GM13976 (cell line): ENCODE measurements around the gene TTLL11.
"Not testable (repeated sequence)": the region's sequence is repeated elsewhere in the genome, so short reads cannot be mapped to it uniquely, and the experiment has no call there.

ENCODE experiments used
- DNase-seq: peaks from one replicate; pipeline ENCODE4 v3.0.0; 2012; ENCODE audit warnings: low spot score
- in situ Hi-C: fragments of 300-500 bp; cut with MboI; formaldehyde crosslinking; loops from one replicate; pipeline ENCODE4 v1.12.0; 2022; ENCODE audit warnings: low sequenced_read_pairs, mixed read lengths, inconsistent platforms; ENCODE audit not compliant: unreplicated experiment
- TF ChIP-seq, protein P1 (sequence below): IDR thresholded peaks from 2 replicates; pipeline ENCODE4 v1.5.1; 2012; ENCODE audit warnings: borderline replicate concordance, mild to moderate bottlenecking; ENCODE audit not compliant: insufficient read depth; ENCODE audit errors: extremely low read depth, missing control alignments, control extremely low read depth

TTLL11 gene

DNA sequence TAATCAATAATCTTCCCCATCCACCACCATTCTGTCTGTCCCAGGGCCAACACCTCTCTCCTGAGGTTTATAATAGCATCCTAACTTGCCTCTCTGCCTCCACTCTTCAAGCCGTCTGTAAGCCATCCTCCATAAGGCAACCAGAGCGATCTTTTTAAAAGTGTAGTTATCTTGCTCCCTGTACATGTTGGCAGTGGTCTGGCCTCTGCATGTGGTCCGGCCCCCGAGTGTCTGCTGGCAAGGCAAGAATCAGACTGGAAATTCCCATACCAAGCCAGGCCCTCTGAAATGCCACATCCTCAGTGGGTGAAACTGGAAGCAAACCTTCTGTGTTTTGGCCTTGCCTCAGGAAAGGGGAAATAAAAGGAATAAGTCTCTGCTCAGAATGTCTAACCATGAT is 17.0 kb downstream of the TTLL11 start:
- TF ChIP-seq, protein P1, sequence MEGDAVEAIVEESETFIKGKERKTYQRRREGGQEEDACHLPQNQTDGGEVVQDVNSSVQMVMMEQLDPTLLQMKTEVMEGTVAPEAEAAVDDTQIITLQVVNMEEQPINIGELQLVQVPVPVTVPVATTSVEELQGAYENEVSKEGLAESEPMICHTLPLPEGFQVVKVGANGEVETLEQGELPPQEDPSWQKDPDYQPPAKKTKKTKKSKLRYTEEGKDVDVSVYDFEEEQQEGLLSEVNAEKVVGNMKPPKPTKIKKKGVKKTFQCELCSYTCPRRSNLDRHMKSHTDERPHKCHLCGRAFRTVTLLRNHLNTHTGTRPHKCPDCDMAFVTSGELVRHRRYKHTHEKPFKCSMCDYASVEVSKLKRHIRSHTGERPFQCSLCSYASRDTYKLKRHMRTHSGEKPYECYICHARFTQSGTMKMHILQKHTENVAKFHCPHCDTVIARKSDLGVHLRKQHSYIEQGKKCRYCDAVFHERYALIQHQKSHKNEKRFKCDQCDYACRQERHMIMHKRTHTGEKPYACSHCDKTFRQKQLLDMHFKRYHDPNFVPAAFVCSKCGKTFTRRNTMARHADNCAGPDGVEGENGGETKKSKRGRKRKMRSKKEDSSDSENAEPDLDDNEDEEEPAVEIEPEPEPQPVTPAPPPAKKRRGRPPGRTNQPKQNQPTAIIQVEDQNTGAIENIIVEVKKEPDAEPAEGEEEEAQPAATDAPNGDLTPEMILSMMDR: no peak
- DNase-seq: no peak
- in situ Hi-C loops: no loop called here

DNA sequence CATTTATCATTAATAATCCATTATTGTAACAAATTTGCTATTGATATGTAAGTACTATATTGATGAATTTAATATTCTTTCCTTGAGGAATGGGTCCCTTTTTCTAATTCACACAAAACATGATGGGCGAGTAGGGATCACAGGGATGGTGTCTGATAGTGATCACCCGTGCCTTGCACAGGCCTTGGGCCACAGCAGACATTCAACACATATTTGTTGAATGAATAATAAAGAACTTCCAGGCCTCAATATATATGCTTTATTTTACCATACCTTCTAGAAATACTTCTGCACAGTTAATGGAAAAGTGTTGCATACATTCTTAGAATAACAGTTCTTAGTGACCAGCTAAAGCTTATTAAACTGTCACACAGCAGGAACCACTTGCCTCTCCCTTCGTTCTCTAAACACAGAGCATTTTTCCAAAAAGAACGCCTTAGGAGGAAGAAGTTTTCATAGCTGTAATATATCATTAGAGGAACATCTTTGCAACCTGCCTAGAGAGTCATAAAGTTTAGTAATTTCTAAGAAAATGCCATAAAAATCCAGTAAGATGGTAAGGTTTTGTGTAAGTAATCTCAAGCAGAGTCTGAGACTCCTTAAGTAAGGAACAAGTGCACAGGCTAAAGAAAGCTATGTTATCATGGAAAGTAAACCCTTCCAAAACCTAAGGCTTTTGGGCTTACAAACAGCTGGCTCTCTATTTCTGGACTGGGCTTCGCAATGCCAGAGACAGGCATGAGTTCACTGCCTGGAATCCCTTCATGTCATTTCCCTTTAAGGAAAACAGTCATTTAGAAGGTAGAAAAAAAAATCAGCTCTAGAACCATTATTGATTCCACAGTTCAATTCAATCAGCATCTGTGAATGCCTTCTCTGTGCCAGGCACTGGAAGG is 17.7 kb downstream of the TTLL11 start:
- TF ChIP-seq, protein P1: no peak
- no peak for DNase-seq
- in situ Hi-C loops: no loop called here

DNA sequence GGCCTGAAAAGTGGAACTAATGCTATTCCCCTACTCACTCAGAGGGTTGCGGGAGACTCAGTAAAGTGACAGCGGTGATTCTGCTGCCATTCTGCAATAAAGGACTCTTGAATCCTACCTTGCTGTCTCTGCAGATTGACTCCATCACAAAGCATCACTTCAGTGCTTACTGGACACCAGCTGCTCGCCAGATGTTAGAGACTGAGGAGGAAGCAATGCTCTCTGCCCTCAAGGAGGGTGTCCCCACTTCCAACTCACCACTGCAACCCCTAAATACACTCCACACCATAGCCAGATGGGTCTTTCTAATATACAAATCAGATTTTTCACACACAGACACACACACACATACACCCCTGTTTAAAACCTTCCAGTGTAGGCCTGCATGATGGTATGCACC is 21.4 kb downstream of the TTLL11 start:
- DNase-seq: no peak
- in situ Hi-C loops: no loop called here
- TF ChIP-seq, protein P1: no peak

DNA sequence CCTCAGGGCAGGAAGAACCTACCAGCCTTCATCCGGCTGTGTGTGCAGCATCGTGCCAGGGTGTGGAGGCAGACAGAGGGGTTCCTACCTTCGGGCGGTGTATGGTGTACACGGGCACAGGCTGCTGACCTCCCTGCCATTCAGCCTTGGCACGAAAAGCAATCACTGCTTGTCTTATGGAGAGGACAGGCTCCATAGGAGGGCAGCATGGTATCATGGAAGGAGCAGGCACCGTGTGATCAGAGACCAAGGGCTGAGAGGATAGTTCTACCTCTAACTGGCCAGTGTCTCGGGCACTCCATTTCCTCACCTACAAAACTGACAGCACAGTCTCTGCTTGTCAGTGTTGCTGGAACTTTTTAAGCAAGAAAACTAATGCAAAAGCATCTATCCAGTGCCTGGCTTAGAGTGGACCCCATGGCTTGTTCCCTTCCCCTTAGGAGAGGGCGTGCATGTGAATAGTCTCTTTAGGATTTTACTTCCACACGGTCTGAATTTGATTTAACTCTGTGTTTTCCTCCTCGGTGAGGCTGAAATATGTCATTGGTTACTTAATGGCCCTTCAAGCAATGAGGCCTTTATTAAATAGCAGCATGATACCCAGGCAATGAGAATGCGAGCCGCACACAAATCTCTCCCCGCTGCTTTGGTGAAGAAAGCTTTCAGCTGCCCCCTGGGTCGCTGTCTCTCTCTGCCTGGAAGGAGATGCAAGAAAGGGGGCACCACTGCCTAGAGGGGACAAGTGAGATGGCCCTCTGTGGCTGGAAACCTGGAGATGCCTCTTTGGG is 22.2 kb downstream of the TTLL11 start:
- TF ChIP-seq, protein P1: no peak
- DNase-seq: no peak
- in situ Hi-C loops: no loop called here

DNA sequence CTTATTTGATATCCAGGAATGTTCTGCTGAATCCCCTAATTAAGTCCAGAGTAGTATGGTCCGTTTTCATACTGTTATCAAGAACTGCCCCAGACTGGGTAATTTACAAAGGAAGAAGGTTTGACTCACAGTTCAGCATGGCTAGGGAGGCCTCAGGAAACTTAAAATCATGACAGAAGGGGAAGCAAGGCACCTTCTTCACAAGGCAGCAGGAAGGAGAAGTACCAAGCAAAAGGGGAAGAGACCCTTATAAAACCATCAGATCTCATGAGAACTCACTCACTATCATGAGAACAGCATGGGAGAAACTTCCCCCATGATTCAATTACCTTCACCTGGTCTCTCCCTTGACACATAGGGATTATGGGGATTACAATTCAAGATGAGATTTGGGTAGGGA is 26.4 kb downstream of the TTLL11 start:
- in situ Hi-C loops: loop anchor here (10.0 kb wide), 1 partner anchor 62 kb away; no protein-coding TSS in a partner anchor
- not testable (repeated sequence) for DNase-seq

DNA sequence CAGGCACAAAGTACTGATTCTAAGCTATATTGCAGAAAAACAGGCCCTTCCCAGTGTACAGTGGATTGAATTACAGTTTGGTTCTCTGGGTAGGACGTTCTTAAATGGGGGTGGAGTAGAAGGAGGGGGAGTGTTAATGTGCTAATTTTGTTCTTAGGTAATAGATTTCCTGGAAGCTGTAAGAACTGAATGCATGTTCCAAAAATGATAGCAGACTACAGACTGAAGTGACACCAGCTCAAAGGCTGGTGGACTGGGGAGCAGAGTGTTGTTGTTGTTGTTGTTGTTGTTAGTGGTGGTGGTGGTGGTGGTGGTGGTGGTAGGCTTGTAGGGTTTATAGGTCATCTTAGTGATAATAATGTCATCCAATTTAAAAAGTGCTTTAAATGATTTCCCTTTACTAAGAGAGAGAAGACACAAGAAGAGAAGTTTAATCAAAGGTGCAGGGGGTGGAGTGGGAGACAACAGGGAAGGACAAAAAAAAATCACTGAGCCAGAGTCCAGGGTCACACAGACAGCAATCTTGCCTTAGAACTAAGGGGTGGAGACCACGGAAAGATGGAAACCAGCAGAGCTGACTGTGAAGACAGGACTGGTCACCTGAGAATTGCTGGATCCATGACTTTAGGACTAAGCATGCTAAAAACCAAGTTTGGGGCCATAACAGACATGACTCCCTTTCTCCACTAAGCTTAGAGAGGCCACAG is 27.0 kb downstream of the TTLL11 start:
- TF ChIP-seq, protein P1: no peak
- in situ Hi-C loops: loop anchor here (10.0 kb wide), 1 partner anchor 61 kb away; no protein-coding TSS in a partner anchor
- no peak for DNase-seq

DNA sequence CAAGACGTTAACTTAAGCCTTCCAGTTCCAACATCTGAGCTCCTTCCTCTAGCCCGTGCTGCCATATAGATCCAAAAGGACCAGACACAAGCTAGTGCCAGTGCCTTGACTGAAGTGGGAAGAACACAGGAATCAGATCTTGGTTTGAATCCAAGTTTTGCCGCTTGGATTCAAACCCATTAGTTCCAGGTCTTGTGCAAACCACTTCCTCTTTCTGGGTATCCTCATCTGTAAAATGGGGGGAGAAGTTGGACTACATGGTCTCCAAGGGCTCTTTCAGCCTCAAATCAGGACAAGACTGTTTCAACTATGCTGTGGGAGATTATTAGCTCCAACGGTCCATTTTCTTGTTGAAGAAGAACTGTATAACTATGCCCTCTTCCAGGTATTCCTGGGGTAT is 32.6 kb downstream of the TTLL11 start:
- TF ChIP-seq, protein P1: no peak
- DNase-seq: no peak
- in situ Hi-C loops: loop anchor here (10.0 kb wide), 1 partner anchor 56 kb away; no protein-coding TSS in a partner anchor
